Ovary (tissue), 3 donors: ENCODE results near the gene KDM2B.

Experiments used
- CTCF ChIP-seq, 3 donors: fragments of 450-650 bp in 2 of 3; fragments of 200-600 bp in 1 of 3; IDR thresholded peaks; one replicate each; pipeline versions ENCODE4 v1.5.1 to v1.8.0; 2016 to 2022; ENCODE audit warnings: antibody characterized with exemption in 3 of 3, mild to moderate bottlenecking in 1 of 3
- POLR2A ChIP-seq: fragments of 450-650 bp; IDR thresholded peaks from one replicate; pipeline ENCODE4 v1.6.1; 2017; ENCODE audit warnings: antibody characterized with exemption, mild to moderate bottlenecking, moderate library complexity
- donor health status: DM: no; HTN: no; CAD: no.

GRCh38 chr12:121613462-121613861 is 32.6 kb upstream of the KDM2B start:
- TF ChIP-seq CTCF (IDR thresholded peaks at IDR 0.05): no peak
- TF ChIP-seq POLR2A: no peak
